Endothelial cell of coronary artery (primary cell): ENCODE measurements around the gene FOXA1. TPM values are rescaled to one million over a fixed set of nuclear protein-coding genes. Genes with fewer than 3 reads are reported as not detected.

ENCODE experiments used
- total RNA-seq: library from RNA; depleted of rRNA; stranded (reverse); fragments of >200 nt; gene quantifications from 2 replicates; pipeline ENCODE4 v1.2.3, GENCODE V29; 2014

The FOXA1 gene
- total RNA-seq = 0.09 and 2.0 TPM in 2 replicates

GRCh38 chr14:37594971-37595808 lies at the start of gene FOXA1, which contains the start of gene TTC6:
TSS of gene FOXA1 (minus strand) at chr14:37595249. CDS start at chr14:37594972, 277 bp downstream.
TSS of gene TTC6 (plus strand) at chr14:37595629. CDS start at chr14:37622065, 26,436 bp downstream.

Other genes starting within 250 kb of the FOXA1 start
- gene TTC6, start 380 bp upstream of the FOXA1 start, total RNA-seq = 0.09 and 0.36 TPM in 2 replicates